HuH-7.5 (cell line): ENCODE data around the gene MRPL57.
"Not testable (repeated sequence)": the region's sequence is repeated elsewhere in the genome, so short reads cannot be mapped to it uniquely, and the experiment has no call there.

Experiments
- DNase-seq: peaks from one replicate; pipeline ENCODE4 v3.0.0; 2011; ENCODE audit warnings: low spot score

MRPL57 gene

GRCh38 chr13:21176215-21176981 lies at the start of gene MRPL57, which contains the start of gene SKA3:
Gene MRPL57, plus strand, starts transcription at chr13:21176658. Its CDS starts 259 bp downstream, at chr13:21176917.
Gene SKA3, minus strand, starts transcription at chr13:21176552. Its CDS starts 75 bp downstream, at chr13:21176477.
- DNase-seq: peak; percentile 87

GRCh38 chr13:21130116-21130515 lies 46.3 kb upstream of the MRPL57 start:
- no peak for DNase-seq

GRCh38 chr13:21133077-21133476 lies 43.4 kb upstream of the MRPL57 start:
- no peak for DNase-seq

DNA sequence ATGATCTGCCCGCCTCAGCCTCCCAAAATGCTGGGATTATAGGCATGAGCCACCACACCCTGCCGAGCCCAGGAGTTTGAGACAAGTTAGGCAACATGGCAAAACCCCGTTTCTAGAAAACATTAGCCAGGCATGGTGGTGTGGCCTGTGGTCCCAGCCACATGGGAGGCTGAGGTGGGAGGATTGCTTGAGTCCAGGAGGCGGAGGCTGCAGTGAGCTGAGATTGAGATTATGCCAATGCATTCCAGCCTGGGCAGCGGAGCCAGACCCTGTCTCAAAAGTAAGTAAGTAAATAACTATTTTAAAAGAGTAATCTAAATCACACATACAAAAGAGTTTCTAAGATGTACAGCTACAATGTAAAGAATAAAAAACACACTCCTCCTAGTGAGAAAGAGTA lies 42.0 kb upstream of the MRPL57 start:
- no peak for DNase-seq

- not testable (repeated sequence) for DNase-seq
Observed at GRCh38 chr13:21135833-21136232, 40.6 kb upstream of the MRPL57 start.

GRCh38 chr13:21137696-21138095 lies 38.8 kb upstream of the MRPL57 start:
- no peak for DNase-seq

DNA sequence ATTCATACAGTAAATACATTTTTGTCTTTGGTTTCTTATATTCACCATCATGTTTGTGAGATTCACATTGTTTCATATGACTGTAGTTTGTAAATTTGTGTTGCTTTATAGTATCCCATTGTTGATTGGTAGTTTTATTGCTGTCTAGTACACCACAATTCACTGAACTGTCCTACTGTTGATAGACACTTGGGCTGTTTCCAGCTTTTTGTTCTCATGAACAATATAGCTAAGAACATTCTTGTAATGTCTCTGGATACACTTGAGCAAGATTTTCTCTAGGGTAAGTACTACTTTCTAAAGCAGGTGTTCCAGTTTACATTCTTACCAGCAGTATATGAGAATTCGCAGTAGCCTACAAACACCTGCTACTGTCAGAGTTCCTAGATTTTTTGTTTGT lies 37.9 kb upstream of the MRPL57 start:
- no peak for DNase-seq

DNA sequence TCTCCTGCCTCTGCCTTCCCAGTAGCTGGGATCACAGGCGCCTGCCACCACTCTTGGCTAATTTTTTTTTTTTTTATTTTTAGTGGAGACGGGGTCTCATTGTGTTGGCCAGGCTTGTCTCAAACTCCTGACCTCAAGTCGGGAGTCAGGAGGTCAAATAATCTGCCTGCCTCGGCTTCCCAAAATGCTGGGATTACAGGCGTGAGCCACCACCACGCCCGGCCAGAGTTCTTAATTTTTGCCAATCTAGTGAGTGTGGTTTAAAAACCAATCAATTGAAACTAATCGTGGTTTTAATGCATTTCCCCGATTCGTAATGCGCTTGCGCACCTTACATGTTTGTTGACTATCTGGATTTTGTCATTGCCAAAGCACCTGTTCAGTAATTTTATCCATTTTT lies 37.1 kb upstream of the MRPL57 start:
- DNase-seq: no peak

- DNase-seq: no peak
Observed at GRCh38 chr13:21142766-21143165, 33.7 kb upstream of the MRPL57 start.

DNA sequence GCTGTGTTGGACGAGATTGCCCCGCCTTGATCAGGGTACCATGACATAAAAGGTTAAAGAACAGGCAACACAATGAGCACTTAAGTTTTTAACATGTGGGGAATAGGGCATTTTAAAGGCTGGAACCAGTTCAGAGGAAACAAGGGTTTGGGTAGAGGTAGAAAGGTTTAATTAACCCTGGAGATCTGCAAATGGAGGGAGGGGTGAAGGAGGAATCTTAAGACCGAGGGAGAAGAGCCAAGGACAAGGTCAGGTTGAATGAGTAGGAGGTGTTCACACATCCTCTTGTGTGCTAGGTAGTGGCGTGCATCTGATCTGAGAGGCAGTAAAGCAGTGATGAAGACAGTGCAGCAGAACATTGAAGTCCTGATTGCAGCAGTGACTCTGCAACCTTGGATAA lies 28.6 kb upstream of the MRPL57 start:
- DNase-seq: no peak

GRCh38 chr13:21148557-21149258 lies 27.8 kb upstream of the MRPL57 start:
- no peak for DNase-seq

DNA sequence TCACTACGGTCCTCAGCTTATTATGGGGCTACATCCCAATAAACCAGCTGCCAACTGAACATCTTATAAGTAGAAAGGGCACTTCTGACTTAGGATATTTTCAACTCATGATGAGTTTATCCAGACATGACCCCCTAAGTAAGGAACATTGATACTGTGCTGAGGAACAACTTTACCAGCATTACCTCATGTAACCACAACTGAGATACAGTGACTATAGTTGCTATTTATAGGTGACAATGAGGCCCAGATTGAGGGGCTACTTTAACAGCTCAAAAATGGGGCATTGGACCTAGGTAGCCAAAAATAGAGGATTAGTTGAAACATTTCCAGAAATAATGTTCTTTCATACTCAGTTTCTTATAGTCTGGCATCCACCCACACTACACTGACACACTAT lies 26.9 kb upstream of the MRPL57 start:
- DNase-seq: no peak

DNA sequence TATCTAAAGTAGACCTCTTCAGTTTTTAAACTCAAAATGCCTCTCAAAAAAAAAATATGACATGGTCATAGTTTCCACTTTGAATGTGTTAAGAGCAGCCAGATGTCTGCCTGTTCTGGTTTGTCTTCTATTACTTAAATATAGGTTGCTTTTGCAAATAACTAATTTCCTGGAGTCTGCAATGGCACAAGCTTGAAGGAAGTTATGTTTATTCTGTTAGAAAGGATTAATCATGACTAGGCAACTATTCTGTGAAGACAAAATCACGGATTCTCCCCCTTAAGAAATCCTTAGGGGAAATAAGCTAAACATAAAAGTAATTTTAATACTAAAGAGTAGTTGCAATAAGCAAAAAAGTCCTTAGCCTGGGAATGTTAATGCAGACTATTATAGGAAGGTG lies 26.4 kb upstream of the MRPL57 start:
- DNase-seq: no peak

DNA sequence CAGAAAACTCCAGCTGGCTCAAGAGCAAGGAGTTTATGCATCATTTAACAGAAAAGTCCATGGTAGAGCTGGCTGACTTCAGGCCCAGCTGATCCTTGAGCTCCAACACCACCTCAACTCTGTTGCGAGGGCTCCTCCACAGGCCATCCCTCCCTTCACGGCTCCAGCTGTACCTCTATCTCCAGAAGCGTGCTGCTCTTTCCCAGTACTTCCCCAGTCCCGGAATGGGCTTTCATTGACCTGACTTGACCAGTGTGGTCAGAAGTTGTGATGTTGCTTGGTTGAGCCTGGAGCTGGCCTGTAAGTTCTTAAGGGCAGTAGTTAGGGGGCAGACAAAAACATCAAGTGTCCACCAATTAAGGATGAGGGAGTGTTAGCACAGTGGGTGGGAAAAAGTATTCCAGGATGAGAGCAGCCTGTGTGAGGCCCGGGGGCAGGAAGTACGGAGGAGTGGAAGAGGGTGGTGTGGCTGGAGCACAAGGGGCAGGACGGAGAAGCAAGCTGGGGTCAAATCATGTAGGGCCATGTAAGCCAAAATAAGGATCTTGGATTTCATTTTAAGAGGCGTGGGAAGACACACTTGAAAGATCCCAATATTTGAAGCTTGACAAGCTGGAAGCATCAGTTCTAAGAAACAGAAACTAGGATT lies 24.1 kb upstream of the MRPL57 start:
- no peak for DNase-seq

GRCh38 chr13:21164631-21165030 lies 11.8 kb upstream of the MRPL57 start:
- no peak for DNase-seq

DNA sequence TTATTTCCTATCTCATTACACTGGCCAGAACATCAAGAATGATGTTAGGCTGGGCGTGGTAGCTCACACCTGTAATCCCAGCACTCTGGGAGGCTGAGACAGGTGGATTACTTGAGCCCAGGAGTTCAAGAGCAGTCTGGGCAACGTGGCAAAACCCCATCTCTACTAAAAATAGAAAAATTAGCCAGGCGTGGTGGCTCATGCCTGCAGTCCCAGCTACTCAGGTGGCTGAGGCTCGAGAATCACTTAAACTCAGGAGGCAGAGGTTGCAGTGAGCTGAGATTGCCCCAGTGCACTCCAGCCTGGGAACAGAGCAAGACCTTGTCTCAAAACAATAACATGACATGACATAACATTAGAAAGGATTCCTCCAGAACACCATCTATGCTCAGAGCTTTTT lies 10.9 kb upstream of the MRPL57 start:
- not testable (repeated sequence) for DNase-seq

GRCh38 chr13:21171420-21171819 lies 5.0 kb upstream of the MRPL57 start:
- DNase-seq: no peak

DNA sequence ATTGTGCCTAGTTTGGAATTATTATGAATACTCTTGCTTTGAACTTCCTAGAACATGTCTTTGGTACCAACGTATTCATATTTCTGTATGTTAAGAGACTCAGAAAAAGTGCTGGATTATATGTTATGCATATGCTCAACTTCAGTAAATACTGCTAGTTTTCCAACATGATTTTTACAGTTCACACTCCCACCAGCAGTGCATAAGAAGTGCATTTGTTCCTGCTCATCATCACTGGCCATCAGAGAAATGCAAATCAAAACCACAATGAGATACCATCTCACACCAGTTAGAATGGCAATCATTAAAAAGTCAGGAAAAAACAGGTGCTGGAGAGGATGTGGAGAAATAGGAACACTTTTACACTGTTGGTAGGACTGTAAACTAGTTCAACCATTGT lies 2.7 kb upstream of the MRPL57 start:
- DNase-seq: not testable (repeated sequence)

GRCh38 chr13:21175656-21176214 lies 723 bp upstream of the MRPL57 start:
- no peak for DNase-seq

GRCh38 chr13:21176982-21177284 lies 475 bp downstream of the MRPL57 start:
- DNase-seq: no peak

GRCh38 chr13:21181671-21182070 lies 5.2 kb downstream of the MRPL57 start:
- no peak for DNase-seq

DNA sequence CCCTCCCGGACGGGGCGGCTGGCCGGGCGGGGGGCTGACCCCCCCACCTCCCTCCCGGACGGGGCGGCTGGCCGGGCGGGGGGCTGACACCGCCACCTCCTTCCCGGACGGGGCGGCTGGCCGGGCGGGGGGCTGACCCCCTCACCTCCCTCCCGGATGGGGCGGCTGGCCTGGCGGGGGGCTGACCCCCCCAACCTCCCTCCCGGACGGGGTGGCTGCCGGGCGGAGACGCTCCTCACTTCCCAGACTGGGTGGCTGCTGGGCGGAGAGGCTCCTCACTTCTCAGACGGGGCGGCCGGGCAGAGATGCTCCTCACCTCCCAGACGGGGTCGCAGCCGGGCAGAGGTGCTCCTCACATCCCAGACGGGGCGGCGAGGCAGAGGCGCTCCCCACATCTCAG lies 10.0 kb downstream of the MRPL57 start:
- not testable (repeated sequence) for DNase-seq

GRCh38 chr13:21194756-21195155 lies 18.3 kb downstream of the MRPL57 start:
- DNase-seq: not testable (repeated sequence)
